GM10847 (cell line): ENCODE data around the gene C12orf42.

Experiments
- POLR2A ChIP-seq: IDR thresholded peaks from 2 replicates; pipeline ENCODE4 v1.6.1; 2011; ENCODE audit not compliant: insufficient read length; ENCODE audit errors: extremely low read depth

C12orf42 gene

GRCh38 chr12:103391103-103391502 is 104.7 kb downstream of the C12orf42 start:
- TF ChIP-seq POLR2A: no peak

- no peak for TF ChIP-seq POLR2A
Observed at GRCh38 chr12:103387385-103387784, 108.4 kb downstream of the C12orf42 start.

- no peak for TF ChIP-seq POLR2A
Observed at GRCh38 chr12:103386451-103386850, 109.3 kb downstream of the C12orf42 start.

- TF ChIP-seq POLR2A: no peak
Observed at GRCh38 chr12:103382736-103383346, 112.9 kb downstream of the C12orf42 start.

GRCh38 chr12:103382119-103382518 is 113.6 kb downstream of the C12orf42 start:
- no peak for TF ChIP-seq POLR2A

GRCh38 chr12:103379670-103380069 is 116.1 kb downstream of the C12orf42 start:
- TF ChIP-seq POLR2A: no peak

- TF ChIP-seq POLR2A: no peak
Observed at GRCh38 chr12:103373088-103373523, 122.7 kb downstream of the C12orf42 start.

- TF ChIP-seq POLR2A: no peak
Observed at GRCh38 chr12:103369929-103370328, 125.8 kb downstream of the C12orf42 start.

GRCh38 chr12:103368167-103368566 is 127.6 kb downstream of the C12orf42 start:
- no peak for TF ChIP-seq POLR2A

- TF ChIP-seq POLR2A: no peak
Observed at GRCh38 chr12:103354403-103354802, 141.4 kb downstream of the C12orf42 start.

- no peak for TF ChIP-seq POLR2A
Observed at GRCh38 chr12:103353913-103354312, 141.9 kb downstream of the C12orf42 start.

GRCh38 chr12:103350116-103350515 is 145.7 kb downstream of the C12orf42 start:
- no peak for TF ChIP-seq POLR2A

GRCh38 chr12:103348935-103349334 is 146.8 kb downstream of the C12orf42 start:
- no peak for TF ChIP-seq POLR2A

- no peak for TF ChIP-seq POLR2A
Observed at GRCh38 chr12:103336940-103337339, 158.8 kb downstream of the C12orf42 start.

GRCh38 chr12:103334466-103334865 is 161.3 kb downstream of the C12orf42 start:
- no peak for TF ChIP-seq POLR2A

- TF ChIP-seq POLR2A: no peak
Observed at GRCh38 chr12:103333676-103334075, 162.1 kb downstream of the C12orf42 start.

- no peak for TF ChIP-seq POLR2A
Observed at GRCh38 chr12:103331643-103332042, 164.1 kb downstream of the C12orf42 start.
